ENCODE data around the gene SAMHD1. TPM values are rescaled to one million over a fixed set of nuclear protein-coding genes. Genes with fewer than 3 reads are reported as not detected.
"Not testable (repeated sequence)": the region's sequence is repeated elsewhere in the genome, so short reads cannot be mapped to it uniquely, and the experiment has no call there.

Gene SAMHD1
- total RNA-seq, result 100 to 1,000 TPM; 216 to 223 TPM
- 100 to 1,000 TPM; 291 to 332 TPM for polyA plus RNA-seq

DNA sequence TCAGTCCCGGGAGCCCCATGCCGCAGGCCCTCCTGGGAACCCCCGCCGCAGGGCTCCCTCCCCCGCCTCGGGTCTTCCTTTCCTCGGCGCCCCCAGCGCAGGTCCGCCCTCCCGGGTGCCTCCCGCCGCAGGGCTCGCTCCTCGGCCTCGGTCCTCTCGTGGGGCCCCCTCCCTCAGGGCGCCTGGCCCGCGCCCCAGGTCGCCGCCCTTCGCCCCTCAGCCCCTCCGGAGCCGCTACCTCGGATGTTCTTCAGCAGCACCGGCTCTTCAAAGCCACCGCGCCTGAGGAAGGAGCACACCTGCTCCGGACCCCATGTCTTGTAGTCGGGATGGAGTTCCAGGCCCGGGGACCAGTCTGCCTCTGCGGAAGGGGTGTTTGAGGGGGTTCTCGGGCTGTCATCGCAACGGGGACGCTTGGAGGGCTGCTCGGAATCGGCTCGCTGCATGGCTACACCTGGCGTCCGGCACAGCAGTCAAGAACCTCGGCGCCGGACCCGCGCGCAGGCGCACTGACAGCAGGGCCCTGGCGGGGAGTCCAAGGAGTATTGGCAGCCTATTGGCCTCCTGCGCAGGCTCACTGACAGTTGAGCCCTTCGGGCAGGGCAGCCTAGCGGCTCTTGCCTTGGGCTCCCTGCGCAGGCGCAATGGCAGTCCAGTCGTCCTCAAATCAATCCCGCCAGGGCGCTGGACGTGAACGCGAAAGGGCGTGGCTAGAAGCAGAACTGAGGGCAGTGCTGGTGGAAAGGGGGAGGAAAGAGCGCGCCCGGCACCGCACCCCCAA is at the start of gene SAMHD1:
TSS of gene SAMHD1 (minus strand) at position 511 of the 781 bp plus-strand sequence. CDS start at position 446, 65 bp downstream.
- peaks cover 0 to 5% (median 0%) of the 10 kb centered on the region in 8 donors for H3K9me3 Mint-ChIP-seq

DNA sequence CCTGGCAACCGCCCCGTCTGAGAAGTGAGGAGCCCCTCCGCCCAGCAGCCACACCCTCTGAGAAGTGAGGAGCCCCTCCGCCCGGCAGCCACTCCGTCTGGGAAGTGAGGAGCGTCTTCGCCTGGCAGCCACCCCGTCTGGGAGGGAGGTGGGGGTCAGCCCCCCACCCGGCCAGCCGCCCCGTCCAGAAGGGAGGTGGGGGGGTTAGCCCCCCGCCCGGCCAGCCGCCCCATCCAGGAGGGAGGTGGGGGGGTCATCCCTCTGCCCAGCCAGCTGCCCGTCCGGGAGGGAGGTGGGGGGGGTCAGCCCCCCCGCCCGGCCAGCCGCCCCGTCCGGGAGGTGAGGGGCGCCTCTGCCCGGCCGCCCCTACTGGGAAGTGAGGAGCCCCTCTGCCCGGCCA is 48.7 kb upstream of the SAMHD1 start:
- H3K4me1 ChIP-seq (ENCODE audit: insufficient read depth, low read length); CTCF ChIA-PET (ENCODE audit: partially characterized antibody); POLR2A ChIA-PET (ENCODE audit: partially characterized antibody); H3K27me3 ChIP-seq (ENCODE audit: insufficient read depth, low read length); intact Hi-C loops (cut with micrococcal nuclease); H3K27me3 Mint-ChIP-seq; H3K27ac ChIP-seq (ENCODE audit: low read depth, low read length); H3K9me3 Mint-ChIP-seq; DNase-seq; H3K9me3 ChIP-seq (ENCODE audit: control insufficient read depth in 1 of 2, low read length in 2 of 2); H3K36me3 ChIP-seq (ENCODE audit: insufficient read depth, low read length); H3K4me3 ChIP-seq (ENCODE audit: low read length in 2 of 2); H3K4me3 Mint-ChIP-seq; H3K27ac Mint-ChIP-seq: not testable (repeated sequence)
- Mint-ChIP-seq H3K4me1 (peaks cover 4 to 13% (median 8%) of the 10 kb centered on the region in 4 donors), H3K36me3 (peaks cover 32 to 38% of the 10 kb centered on the region in 2 donors)

More for the DNA sequence above, at the start of gene SAMHD1:
- intact Hi-C loops (cut with micrococcal nuclease), result loop anchor here (1.0 to 5.0 kb wide), 4 partner anchors 24 to 146 kb away; partner anchors contain the start of gene RBL1
- Mint-ChIP-seq H3K4me3 (peak within 1 kb of the TSS; percentile 95 to 100 (median 98)), H3K4me1 (peaks cover 24 to 55% (median 35%) of the 10 kb centered on the region in 4 donors), H3K27me3 (no peaks in the 10 kb centered on the region), H3K27ac (peak within 1 kb of the TSS; percentile 94 to 100 (median 98)), H3K36me3 (peaks cover 26 to 33% of the 10 kb centered on the region in 2 donors)
- POLR2A ChIA-PET (ENCODE audit: partially characterized antibody), result interaction anchor here (0.5 to 9.4 kb wide), 7 partner anchors 12 to 144 kb away, joined by 3 to 77 read pairs (median 11); partner anchors contain the start of gene RBL1
- no peaks in the 10 kb centered on the region for H3K9me3 ChIP-seq (ENCODE audit: control insufficient read depth in 1 of 2, low read length in 2 of 2)
- CTCF ChIA-PET (ENCODE audit: partially characterized antibody), result interaction anchor here (2.3 kb wide), 1 partner anchor 19 kb away, joined by 7 read pairs; no protein-coding TSS in a partner anchor
- H3K4me3 ChIP-seq (ENCODE audit: low read length in 2 of 2), result peak within 1 kb of the TSS; percentile 90 to 98
- peak within 1 kb of the TSS; percentile 87 for H3K27ac ChIP-seq (ENCODE audit: low read depth, low read length)
- peaks cover 4% of the 10 kb centered on the region for H3K36me3 ChIP-seq (ENCODE audit: insufficient read depth, low read length)
- peaks cover 49% of the 10 kb centered on the region for H3K4me1 ChIP-seq (ENCODE audit: insufficient read depth, low read length)
- peak; percentile 86 to 89 (median 86) for DNase-seq
- no peaks in the 10 kb centered on the region for H3K27me3 ChIP-seq (ENCODE audit: insufficient read depth, low read length)

DNA sequence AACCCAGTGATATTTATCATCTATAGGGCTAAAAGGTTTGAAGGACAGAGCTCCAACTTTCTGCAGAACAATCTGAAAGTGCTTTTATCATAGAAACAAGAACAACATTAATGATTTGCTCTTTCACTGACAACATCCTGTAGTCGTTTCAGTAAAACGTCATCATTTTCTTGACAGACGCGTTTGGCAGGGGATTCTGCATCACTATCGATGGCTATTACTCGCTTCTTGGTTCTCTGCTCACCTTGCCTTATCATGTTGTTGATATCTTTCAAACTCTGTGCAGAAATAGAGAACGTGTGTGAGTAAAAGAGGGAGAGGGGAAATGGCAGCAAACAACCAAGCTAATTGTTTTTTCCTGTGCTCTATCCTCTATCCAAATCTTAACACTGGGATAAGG is 47.1 kb upstream of the SAMHD1 start:
- Mint-ChIP-seq H3K4me3 (peak overlapping the region in 3 of 8 donors; percentile 18 to 29 (median 25)), H3K36me3 (peaks cover 42 to 46% of the 10 kb centered on the region in 2 donors), H3K27me3 (no peaks in the 10 kb centered on the region), H3K27ac (peak overlapping the region; percentile 80 to 94 (median 90)), H3K4me1 (peaks cover 6 to 16% (median 10%) of the 10 kb centered on the region in 4 donors), H3K9me3 (peaks cover 0 to 2% (median 0%) of the 10 kb centered on the region in 8 donors)
- Histone ChIP-seq H3K4me3 (ENCODE audit: low read length in 2 of 2) (no peak overlapping the region), H3K4me1 (ENCODE audit: insufficient read depth, low read length) (peaks cover 8% of the 10 kb centered on the region), H3K27ac (ENCODE audit: low read depth, low read length) (peak overlapping the region; percentile 36), H3K27me3 (ENCODE audit: insufficient read depth, low read length) (no peaks in the 10 kb centered on the region), H3K9me3 (ENCODE audit: control insufficient read depth in 1 of 2, low read length in 2 of 2) (no peaks in the 10 kb centered on the region), H3K36me3 (ENCODE audit: insufficient read depth, low read length) (no peaks in the 10 kb centered on the region)
- ChIA-PET POLR2A (ENCODE audit: partially characterized antibody) (interaction anchor here (1.1 to 1.3 kb wide), 2 partner anchors 10 to 94 kb away, joined by 3 to 4 read pairs; no protein-coding TSS in a partner anchor), CTCF (ENCODE audit: partially characterized antibody) (interaction anchor here (1.5 to 2.6 kb wide), 2 partner anchors 10 to 15 kb away, joined by 3 to 17 read pairs; no protein-coding TSS in a partner anchor)
- intact Hi-C loops (cut with micrococcal nuclease), result no loop called here
- peak; percentile 34 to 64 (median 57) for DNase-seq

DNA sequence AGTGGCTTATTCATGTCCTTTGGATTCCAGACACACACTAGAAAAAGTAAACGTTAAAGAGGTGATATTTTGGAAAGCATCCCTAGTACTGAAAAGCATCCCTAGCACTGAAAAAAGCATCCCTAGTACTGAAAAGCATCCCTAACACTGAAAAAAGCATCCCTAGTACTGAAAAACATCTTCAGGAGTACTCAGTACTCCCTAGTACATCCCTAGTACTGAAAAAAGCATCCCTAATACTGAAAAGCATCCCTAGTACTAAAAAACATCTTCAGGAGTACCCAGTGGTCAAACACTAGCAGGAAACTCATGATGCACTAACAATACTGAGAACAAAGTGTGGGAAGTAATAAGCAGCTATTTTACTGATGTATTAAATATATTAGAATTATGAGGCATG is 45.6 kb upstream of the SAMHD1 start:
- Mint-ChIP-seq H3K4me3 (no peak overlapping the region), H3K9me3 (peaks cover 0 to 11% (median 7%) of the 10 kb centered on the region in 8 donors), H3K27ac (peak overlapping the region in 2 of 7 donors; percentile 46 to 57), H3K4me1 (peaks cover 11 to 19% (median 12%) of the 10 kb centered on the region in 4 donors), H3K36me3 (peaks cover 35 to 41% of the 10 kb centered on the region in 2 donors), H3K27me3 (no peaks in the 10 kb centered on the region)
- Histone ChIP-seq H3K36me3 (ENCODE audit: insufficient read depth, low read length) (no peaks in the 10 kb centered on the region), H3K4me1 (ENCODE audit: insufficient read depth, low read length) (peaks cover 8% of the 10 kb centered on the region), H3K27ac (ENCODE audit: low read depth, low read length) (no peak overlapping the region), H3K9me3 (ENCODE audit: control insufficient read depth in 1 of 2, low read length in 2 of 2) (peaks cover 0 to 6% of the 10 kb centered on the region in 2 donors), H3K4me3 (ENCODE audit: low read length in 2 of 2) (no peak overlapping the region), H3K27me3 (ENCODE audit: insufficient read depth, low read length) (no peaks in the 10 kb centered on the region)
- ChIA-PET CTCF (ENCODE audit: partially characterized antibody) (interaction anchor here (2.6 kb wide), 1 partner anchor 12 kb away, joined by 17 read pairs; no protein-coding TSS in a partner anchor), POLR2A (ENCODE audit: partially characterized antibody) (no interaction called here)
- no peak for DNase-seq
- intact Hi-C loops (cut with micrococcal nuclease), result no loop called here

DNA sequence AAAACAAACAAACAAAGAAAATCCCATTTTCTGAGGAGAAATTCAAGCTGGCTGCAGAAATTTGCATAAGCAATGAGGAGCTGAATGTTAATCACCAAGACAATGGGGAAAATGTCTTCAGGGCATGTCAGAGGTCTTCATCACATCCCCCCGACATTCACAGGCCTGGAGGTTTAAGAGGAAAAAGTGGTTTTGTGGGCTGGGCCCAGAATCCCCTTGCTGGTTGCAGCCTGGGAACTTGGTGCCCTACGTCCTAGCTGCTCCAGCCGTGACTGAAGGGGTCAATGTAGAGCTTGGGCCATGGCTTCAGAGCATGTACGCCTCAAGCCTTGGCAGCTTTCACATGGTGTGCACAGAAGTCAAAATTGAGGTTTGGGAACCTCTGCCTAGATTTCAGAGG is 42.7 kb upstream of the SAMHD1 start:
- H3K9me3 ChIP-seq (ENCODE audit: control insufficient read depth in 1 of 2, low read length in 2 of 2); intact Hi-C loops (cut with micrococcal nuclease); DNase-seq; H3K4me3 ChIP-seq (ENCODE audit: low read length in 2 of 2); H3K36me3 ChIP-seq (ENCODE audit: insufficient read depth, low read length); H3K27ac ChIP-seq (ENCODE audit: low read depth, low read length); H3K27me3 ChIP-seq (ENCODE audit: insufficient read depth, low read length); H3K27me3 Mint-ChIP-seq; CTCF ChIA-PET (ENCODE audit: partially characterized antibody); H3K4me3 Mint-ChIP-seq: not testable (repeated sequence)
- POLR2A ChIA-PET (ENCODE audit: partially characterized antibody), result interaction anchor here (0.9 kb wide), 1 partner anchor 10 kb away, joined by 3 read pairs; no protein-coding TSS in a partner anchor
- peaks cover 18% of the 10 kb centered on the region for H3K4me1 ChIP-seq (ENCODE audit: insufficient read depth, low read length)
- H3K27ac Mint-ChIP-seq, result peak overlapping the region in 3 of 7 donors; percentile 17 to 60 (median 18)
- H3K4me1 Mint-ChIP-seq, result peaks cover 18 to 38% (median 28%) of the 10 kb centered on the region in 4 donors
- peaks cover 0 to 18% (median 8%) of the 10 kb centered on the region in 8 donors for H3K9me3 Mint-ChIP-seq
- H3K36me3 Mint-ChIP-seq, result peaks cover 39 to 41% of the 10 kb centered on the region in 2 donors

DNA sequence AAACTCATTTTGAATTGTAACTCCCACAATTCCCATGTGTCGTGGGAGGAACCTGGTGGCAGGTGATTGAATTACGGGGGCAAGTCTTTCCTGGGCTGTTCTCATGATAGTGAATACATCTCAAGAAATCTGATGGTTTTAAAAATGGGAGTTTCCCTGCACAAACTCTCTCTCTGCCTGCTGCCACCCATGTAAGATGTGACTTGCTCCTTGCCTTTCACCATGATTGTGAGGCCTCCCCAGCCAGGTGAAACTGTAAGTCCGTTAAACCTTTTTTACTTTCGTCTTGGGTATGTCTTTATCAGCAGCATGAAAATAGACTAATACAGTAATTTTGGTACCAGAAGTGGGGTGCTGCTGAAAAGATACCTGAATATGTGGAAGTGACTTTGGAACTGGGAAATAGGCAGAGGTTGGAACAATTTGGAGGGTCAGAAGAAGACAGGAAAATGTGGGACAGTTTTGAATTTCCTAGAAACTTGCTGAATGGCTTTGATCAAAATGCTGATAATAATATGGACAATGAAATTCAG is 41.4 kb upstream of the SAMHD1 start:
- POLR2A ChIA-PET (ENCODE audit: partially characterized antibody), result no interaction called here
- CTCF ChIA-PET (ENCODE audit: partially characterized antibody), result no interaction called here
- Histone ChIP-seq H3K27ac (ENCODE audit: low read depth, low read length) (no peak overlapping the region), H3K9me3 (ENCODE audit: control insufficient read depth in 1 of 2, low read length in 2 of 2) (peaks cover 0 to 6% of the 10 kb centered on the region in 2 donors), H3K27me3 (ENCODE audit: insufficient read depth, low read length) (no peaks in the 10 kb centered on the region), H3K4me3 (ENCODE audit: low read length in 2 of 2) (no peak overlapping the region), H3K36me3 (ENCODE audit: insufficient read depth, low read length) (no peaks in the 10 kb centered on the region), H3K4me1 (ENCODE audit: insufficient read depth, low read length) (peaks cover 23% of the 10 kb centered on the region)
- no peaks in the 10 kb centered on the region for H3K27me3 Mint-ChIP-seq
- intact Hi-C loops (cut with micrococcal nuclease), result no loop called here
- peaks cover 31 to 44% of the 10 kb centered on the region in 2 donors for H3K36me3 Mint-ChIP-seq
- no peak overlapping the region for H3K4me3 Mint-ChIP-seq
- H3K27ac Mint-ChIP-seq, result peak overlapping the region in 4 of 7 donors; percentile 18 to 79 (median 62)
- H3K9me3 Mint-ChIP-seq, result peaks cover 0 to 24% (median 10%) of the 10 kb centered on the region in 8 donors
- H3K4me1 Mint-ChIP-seq, result peaks cover 28 to 45% (median 34%) of the 10 kb centered on the region in 4 donors
- DNase-seq, result no peak
